Gastroesophageal sphincter (tissue), 4 donors: ENCODE results near the gene PGRMC2. TPM values are rescaled to one million over a fixed set of nuclear protein-coding genes. Genes with fewer than 3 reads are reported as not detected.
A peak's percentile ranks its signal among the peaks of the same experiment; 100 is the strongest.

Experiments used
- ATAC-seq: fragments of 150-250 bp; one replicate; pipeline ENCODE4 v1.9.1; 2016; ENCODE audit warnings: mild to moderate bottlenecking, moderate library complexity
- H3K27ac ChIP-seq, 4 donors: fragments of 200-600 bp; sonication (generic) in 3 of 4; 1 replicate in 3 of 4; 2 replicates in 1 of 4; pipeline ENCODE4 v1.5.1; 2016 to 2019
- H3K27me3 ChIP-seq: fragments of 200-600 bp; sonication (generic); one replicate; pipeline ENCODE4 v1.5.1; 2019
- H3K36me3 ChIP-seq, 2 donors: fragments of 200-600 bp; sonication (generic); one replicate each; pipeline ENCODE4 v1.5.1; 2019; ENCODE audit warnings: control low read depth in 1 of 2
- H3K4me1 ChIP-seq, 3 donors: fragments of 200-600 bp; sonication (generic); 1 replicate in 2 of 3; 2 replicates in 1 of 3; pipeline ENCODE4 v1.5.1; 2016 to 2019; ENCODE audit warnings: control low read depth in 2 of 3
- H3K4me3 ChIP-seq, 2 donors: fragments of 200-600 bp; sonication (generic); one replicate each; pipeline ENCODE4 v1.5.1; 2019; ENCODE audit warnings: mild to moderate bottlenecking in 1 of 2, moderate library complexity in 1 of 2
- H3K9me3 ChIP-seq, 3 donors: fragments of 200-600 bp; sonication (generic); one replicate each; pipeline ENCODE4 v1.5.1; 2017 to 2019; ENCODE audit warnings: control low read depth in 2 of 3
- CTCF ChIP-seq, 4 experiments: fragments of 200-600 bp in 2 of 4; fragments of 450-650 bp in 2 of 4; sonication (generic) in 1 of 4; IDR thresholded peaks; one replicate each; pipeline ENCODE4 v1.5.1; 2017 to 2019; ENCODE audit warnings: antibody characterized with exemption in 4 of 4, mild to moderate bottlenecking in 2 of 4, moderate library complexity in 2 of 4
- EP300 ChIP-seq: sonication (generic); formaldehyde crosslinking; IDR thresholded peaks from one replicate; pipeline ENCODE4 v1.6.1; 2017; ENCODE audit warnings: antibody characterized with exemption, mild to moderate bottlenecking
- POLR2A ChIP-seq, 2 donors: fragments of 450-650 bp; IDR thresholded peaks; one replicate each; pipeline ENCODE4 v1.6.1; 2017; ENCODE audit warnings: antibody characterized with exemption in 2 of 2, mild to moderate bottlenecking in 2 of 2, moderate library complexity in 1 of 2
- POLR2AphosphoS5 ChIP-seq: sonication (generic); formaldehyde crosslinking; IDR thresholded peaks from one replicate; pipeline ENCODE4 v1.6.1; 2017; ENCODE audit warnings: antibody characterized with exemption
- WGBS, 2 donors: methylation state at CpG; one replicate each; pipeline ENCODE4 v1.1.5; 2018; ENCODE audit warnings: low coverage in 1 of 2; 5-methylcytosine and 5-hydroxymethylcytosine counted together
- total RNA-seq, 4 donors: library from RNA; depleted of rRNA; stranded (reverse); fragments of >200 nt; gene quantifications; one replicate each; pipeline ENCODE4 v1.1.0, GENCODE V29; 2016

PGRMC2 gene, protein sequence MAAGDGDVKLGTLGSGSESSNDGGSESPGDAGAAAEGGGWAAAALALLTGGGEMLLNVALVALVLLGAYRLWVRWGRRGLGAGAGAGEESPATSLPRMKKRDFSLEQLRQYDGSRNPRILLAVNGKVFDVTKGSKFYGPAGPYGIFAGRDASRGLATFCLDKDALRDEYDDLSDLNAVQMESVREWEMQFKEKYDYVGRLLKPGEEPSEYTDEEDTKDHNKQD
- total RNA-seq, result 10 to 100 TPM; 47.3 to 79.2 (median 64.7) TPM

GRCh38 chr4:128287141-128287870, at the start of gene PGRMC2:
PGRMC2 (minus strand) TSS chr4:128287813; CDS start chr4:128287790, 23 bp downstream.
- Histone ChIP-seq H3K27ac (peak within 1 kb of the TSS; percentile 64 to 96 (median 96)), H3K27me3 (no peaks in the 10 kb centered on the region), H3K4me1 (peaks cover 0 to 48% (median 0%) of the 10 kb centered on the region in 3 donors), H3K4me3 (peak within 1 kb of the TSS; percentile 56 to 93), H3K9me3 (no peaks in the 10 kb centered on the region), H3K36me3 (no peaks in the 10 kb centered on the region)
- WGBS, 2 donors, result 1% methylated on average over 19 of the region's 67 CpGs; no CpG with 5 or more reads in 1 of the 2 donors
- peak; percentile 16 for ATAC-seq
- TF ChIP-seq EP300 (no peak), CTCF (IDR thresholded peaks at IDR 0.05) (no peak), POLR2A (IDR thresholded peaks at IDR 0.05) (peak; percentile 37 to 59), POLR2AphosphoS5 (peak; percentile 84)

- H3K4me3 ChIP-seq, result no peak overlapping the region
- H3K4me1 ChIP-seq, result peaks cover 0 to 7% (median 0%) of the 10 kb centered on the region in 3 donors
- H3K9me3 ChIP-seq, result no peaks in the 10 kb centered on the region
- TF ChIP-seq EP300 (no peak), POLR2AphosphoS5 (no peak), CTCF (IDR thresholded peaks at IDR 0.05) (no peak), POLR2A (IDR thresholded peaks at IDR 0.05) (no peak)
- ATAC-seq, result no peak
- WGBS, 2 donors, result 85 to 94% methylated on average over 3 of the region's 3 CpGs
- H3K27me3 ChIP-seq, result no peaks in the 10 kb centered on the region
- H3K27ac ChIP-seq, result no peak overlapping the region
- H3K36me3 ChIP-seq, result no peaks in the 10 kb centered on the region
Observed at GRCh38 chr4:128335541-128335940, 47.9 kb upstream of the PGRMC2 start.

- Histone ChIP-seq H3K36me3 (no peaks in the 10 kb centered on the region), H3K27ac (no peak overlapping the region), H3K4me1 (peaks cover 0 to 7% (median 0%) of the 10 kb centered on the region in 3 donors), H3K9me3 (no peaks in the 10 kb centered on the region), H3K27me3 (no peaks in the 10 kb centered on the region), H3K4me3 (no peak overlapping the region)
- WGBS, 2 donors, result 56 to 57% methylated on average over 1 to 2 of the region's 2 CpGs
- TF ChIP-seq CTCF (IDR thresholded peaks at IDR 0.05), result no peak
- no peak for TF ChIP-seq POLR2A (IDR thresholded peaks at IDR 0.05)
- no peak for TF ChIP-seq EP300
- no peak for TF ChIP-seq POLR2AphosphoS5
- ATAC-seq, result no peak
Observed at GRCh38 chr4:128334256-128334655, 46.6 kb upstream of the PGRMC2 start.

DNA sequence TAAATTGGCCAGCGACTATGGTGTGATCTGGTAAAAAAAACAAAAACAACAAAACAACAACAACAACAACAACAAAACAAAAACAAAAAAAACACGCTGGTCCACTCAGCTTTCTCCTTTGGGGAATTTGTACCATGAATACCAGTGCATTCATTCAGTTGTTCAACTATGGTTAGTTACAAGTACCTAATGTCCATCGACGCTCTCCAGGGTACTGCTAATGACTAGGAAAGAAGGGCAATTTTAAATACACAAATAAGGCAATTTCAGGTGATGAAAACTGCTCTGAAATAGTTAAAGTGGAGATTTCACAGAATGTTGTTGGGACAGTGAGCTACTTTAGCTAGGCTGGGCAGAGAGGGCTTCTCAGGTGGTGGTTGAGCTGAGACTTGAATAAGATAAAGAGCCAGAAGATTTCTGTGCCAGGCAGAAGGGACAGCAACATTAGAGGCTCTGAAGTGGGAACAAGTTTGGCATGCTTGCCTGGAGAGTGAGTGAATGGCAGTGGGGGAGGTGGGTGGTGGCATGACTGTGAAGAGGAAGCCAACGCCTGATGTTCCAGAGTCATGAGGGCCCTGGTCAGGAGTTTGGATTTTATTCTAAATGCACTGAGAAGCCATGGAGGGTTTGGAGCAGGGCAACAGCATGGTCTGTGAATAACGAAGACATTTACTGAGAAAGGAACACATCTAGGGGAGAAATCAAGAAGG, 45.9 kb upstream of the PGRMC2 start:
- no peak overlapping the region for H3K27ac ChIP-seq
- peaks cover 0 to 7% (median 0%) of the 10 kb centered on the region in 3 donors for H3K4me1 ChIP-seq
- ATAC-seq, result no peak
- no peaks in the 10 kb centered on the region for H3K36me3 ChIP-seq
- no peaks in the 10 kb centered on the region for H3K9me3 ChIP-seq
- no peak overlapping the region for H3K4me3 ChIP-seq
- TF ChIP-seq POLR2AphosphoS5, result no peak
- TF ChIP-seq POLR2A (IDR thresholded peaks at IDR 0.05), result no peak
- no peak for TF ChIP-seq EP300
- no peak for TF ChIP-seq CTCF (IDR thresholded peaks at IDR 0.05)
- H3K27me3 ChIP-seq, result no peaks in the 10 kb centered on the region
- WGBS, 2 donors, result 88% methylated on average over 5 to 6 of the region's 6 CpGs
